Stimulated activated naive B cell treated with anti-CD40 and anti-IgM and Interleukin-4, amounts not matched to agents 10 μg/mL and 1 μg/mL and 100 μg/mL, for 72 hours (primary cell): ENCODE results near the gene CLBA1.
"Not testable (repeated sequence)": the region's sequence is repeated elsewhere in the genome, so short reads cannot be mapped to it uniquely, and the experiment has no call there.

ENCODE experiments used
- ATAC-seq, 2 donors: fragments of 150-1000 bp; cut with Tn5 transposase; replicated peaks; 2 replicates each; pipeline ENCODE4 v1.10.0; 2021; ENCODE audit warnings: moderate library complexity in 1 of 2
- DNase-seq: peaks from one replicate; pipeline ENCODE4 v3.0.0; 2021
- H3K27ac Mint-ChIP-seq: one replicate; pipeline ENCODE4 v1.8.0; 2022; ENCODE audit warnings: mild to moderate bottlenecking, mixed read lengths
- H3K27me3 Mint-ChIP-seq, 2 donors: one replicate each; pipeline ENCODE4 v1.8.0; 2022; ENCODE audit warnings: mixed read lengths in 2 of 2
- H3K36me3 Mint-ChIP-seq, 2 donors: one replicate each; pipeline ENCODE4 v1.8.0; 2022; ENCODE audit warnings: mixed read lengths in 2 of 2, mild to moderate bottlenecking in 1 of 2
- H3K4me1 Mint-ChIP-seq, 2 donors: one replicate each; pipeline ENCODE4 v1.8.0; 2022; ENCODE audit warnings: mixed read lengths in 2 of 2, mild to moderate bottlenecking in 1 of 2
- H3K4me3 Mint-ChIP-seq, 2 donors: one replicate each; pipeline ENCODE4 v1.8.0; 2022; ENCODE audit warnings: mild to moderate bottlenecking in 2 of 2, mixed read lengths in 2 of 2, moderate library complexity in 1 of 2
- H3K9me3 Mint-ChIP-seq, 2 donors: one replicate each; pipeline ENCODE4 v1.8.0; 2022; ENCODE audit warnings: mixed read lengths in 2 of 2, mild to moderate bottlenecking in 1 of 2

CLBA1 gene

GRCh38 chr14:104944016-104944308 lies 41.6 kb upstream of the CLBA1 start:
- not testable (repeated sequence) for H3K9me3 Mint-ChIP-seq, DNase-seq, H3K4me1 Mint-ChIP-seq, H3K27me3 Mint-ChIP-seq, H3K36me3 Mint-ChIP-seq, ATAC-seq, H3K4me3 Mint-ChIP-seq, H3K27ac Mint-ChIP-seq

GRCh38 chr14:104944436-104945205 lies 41.0 kb upstream of the CLBA1 start:
- not testable (repeated sequence) for H3K36me3 Mint-ChIP-seq, DNase-seq, H3K4me1 Mint-ChIP-seq, H3K9me3 Mint-ChIP-seq, H3K4me3 Mint-ChIP-seq, H3K27ac Mint-ChIP-seq, ATAC-seq, H3K27me3 Mint-ChIP-seq

DNA sequence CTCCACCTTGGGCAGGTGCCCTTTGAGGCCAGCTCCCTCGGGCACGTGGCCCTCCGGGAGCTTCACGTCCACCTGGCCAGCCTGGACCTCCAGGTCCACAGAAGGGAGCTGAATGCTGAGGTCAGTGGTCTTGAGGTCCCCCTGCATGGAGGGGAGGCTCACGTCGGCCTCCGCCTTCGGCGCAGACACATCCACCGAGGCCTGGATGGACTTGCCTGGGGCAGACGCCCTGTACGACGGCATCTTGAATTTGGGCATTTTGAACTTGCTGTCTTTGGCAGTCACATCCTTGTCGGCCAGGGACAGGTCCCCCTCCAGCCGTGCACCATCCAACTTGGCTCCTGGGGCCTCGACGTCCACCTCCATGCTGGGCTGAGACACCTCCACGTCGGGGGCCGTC lies 40.3 kb upstream of the CLBA1 start:
- ATAC-seq, H3K4me3 Mint-ChIP-seq, H3K27me3 Mint-ChIP-seq, H3K27ac Mint-ChIP-seq, H3K36me3 Mint-ChIP-seq, H3K9me3 Mint-ChIP-seq, DNase-seq, H3K4me1 Mint-ChIP-seq: not testable (repeated sequence)

- ATAC-seq, H3K4me3 Mint-ChIP-seq, H3K9me3 Mint-ChIP-seq, H3K36me3 Mint-ChIP-seq, H3K27ac Mint-ChIP-seq, DNase-seq, H3K4me1 Mint-ChIP-seq, H3K27me3 Mint-ChIP-seq: not testable (repeated sequence)
Observed at GRCh38 chr14:104945986-104946965, 39.3 kb upstream of the CLBA1 start.

DNA sequence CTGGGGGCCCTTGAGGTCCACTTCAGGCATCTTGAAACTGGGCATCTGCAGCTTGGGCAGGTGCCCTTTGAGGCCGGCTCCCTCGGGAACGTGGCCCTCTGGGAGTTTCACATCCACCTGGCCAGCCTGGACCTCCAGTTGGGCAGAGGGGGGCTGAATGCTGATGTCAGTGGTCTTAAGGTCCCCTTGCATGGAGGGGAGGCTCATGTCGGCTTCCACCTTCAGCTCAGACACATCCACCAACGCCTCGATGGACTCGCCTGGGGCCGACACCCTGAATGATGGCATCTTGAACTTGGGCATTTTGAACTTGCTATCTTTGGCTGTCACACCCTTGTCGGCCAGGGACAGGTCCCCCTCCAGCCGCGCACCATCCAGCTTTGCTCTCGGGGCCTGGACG lies 38.4 kb upstream of the CLBA1 start:
- not testable (repeated sequence) for H3K27ac Mint-ChIP-seq, H3K4me3 Mint-ChIP-seq, H3K9me3 Mint-ChIP-seq, ATAC-seq, H3K4me1 Mint-ChIP-seq, H3K27me3 Mint-ChIP-seq, H3K36me3 Mint-ChIP-seq, DNase-seq

DNA sequence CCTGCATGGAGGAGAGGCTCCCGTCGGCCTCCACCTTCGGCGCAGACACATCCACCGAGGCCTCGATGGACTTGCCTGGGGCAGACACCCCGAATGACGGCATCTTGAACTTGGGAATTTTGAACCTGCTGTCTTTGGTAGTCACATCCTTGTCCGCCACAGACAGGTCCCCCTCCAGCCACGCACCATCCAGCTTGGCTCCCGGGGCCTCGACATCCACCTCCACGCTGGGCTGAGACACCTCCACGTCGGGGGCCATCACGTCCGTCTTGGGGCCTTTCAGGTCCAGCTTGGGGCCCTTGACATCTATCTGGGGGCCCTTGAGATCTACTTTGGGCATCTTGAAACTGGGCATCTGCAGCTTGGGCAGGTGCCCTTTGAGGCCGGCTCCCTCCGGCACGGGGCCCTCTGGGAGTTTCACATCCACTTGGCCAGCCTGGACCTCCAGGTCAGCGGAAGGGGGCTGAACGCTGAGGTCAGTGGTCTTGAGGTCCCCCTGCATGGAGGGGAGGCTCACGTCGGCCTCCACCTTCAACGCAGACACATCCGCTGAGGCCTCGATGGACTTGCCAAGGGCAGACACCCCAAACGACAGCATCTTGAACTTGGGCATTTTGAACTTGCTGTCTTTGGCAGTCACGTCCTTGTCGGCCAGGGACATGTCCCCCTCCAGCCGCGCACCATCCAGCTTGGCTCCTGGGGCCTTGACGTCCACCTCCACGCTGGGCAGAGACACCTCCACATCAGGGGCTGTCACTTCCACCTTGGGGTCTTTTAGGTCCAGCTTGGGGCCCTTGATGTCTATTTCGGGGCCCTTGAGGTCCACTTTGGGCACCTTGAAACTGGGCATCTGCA lies 37.5 kb upstream of the CLBA1 start:
- not testable (repeated sequence) for H3K36me3 Mint-ChIP-seq, DNase-seq, H3K4me1 Mint-ChIP-seq, H3K27ac Mint-ChIP-seq, ATAC-seq, H3K9me3 Mint-ChIP-seq, H3K4me3 Mint-ChIP-seq, H3K27me3 Mint-ChIP-seq

GRCh38 chr14:104948736-104949031 lies 36.9 kb upstream of the CLBA1 start:
- no peaks in the 10 kb centered on the region for H3K9me3 Mint-ChIP-seq
- H3K27me3 Mint-ChIP-seq: no peaks in the 10 kb centered on the region
- peaks cover 0 to 5% of the 10 kb centered on the region in 2 donors for H3K4me1 Mint-ChIP-seq
- DNase-seq: no peak
- ATAC-seq: no peak
- peaks cover 1 to 3% of the 10 kb centered on the region in 2 donors for H3K36me3 Mint-ChIP-seq
- H3K4me3 Mint-ChIP-seq: no peak overlapping the region
- no peak overlapping the region for H3K27ac Mint-ChIP-seq

DNA sequence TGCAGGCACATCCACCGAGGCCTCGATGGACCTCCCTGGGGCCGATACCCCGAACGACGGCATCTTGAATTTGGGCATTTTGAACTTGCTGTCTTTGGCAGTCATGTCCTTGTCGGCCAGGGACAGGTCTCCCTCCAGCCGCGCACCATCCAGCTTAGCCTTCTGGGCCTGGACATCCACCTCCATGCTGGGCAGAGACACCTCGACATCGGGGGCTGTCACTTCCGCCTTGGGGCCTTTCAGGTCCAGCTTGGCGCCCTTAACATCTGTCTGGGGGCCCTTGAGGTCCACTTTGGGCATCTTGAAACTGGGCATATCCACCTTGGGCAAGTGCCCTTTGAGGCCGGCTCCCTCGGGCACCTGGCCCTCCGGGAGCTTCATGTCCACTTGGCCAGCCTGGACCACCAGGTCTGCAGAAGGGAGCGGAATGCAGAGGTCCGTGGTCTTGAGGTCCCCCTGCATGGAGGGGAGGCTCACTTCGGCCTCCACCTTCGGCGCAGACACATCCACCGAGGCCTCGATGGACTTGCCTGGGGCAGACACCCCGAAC lies 36.1 kb upstream of the CLBA1 start:
- H3K4me1 Mint-ChIP-seq, H3K9me3 Mint-ChIP-seq, ATAC-seq, H3K4me3 Mint-ChIP-seq, H3K27me3 Mint-ChIP-seq, H3K27ac Mint-ChIP-seq, H3K36me3 Mint-ChIP-seq, DNase-seq: not testable (repeated sequence)

DNA sequence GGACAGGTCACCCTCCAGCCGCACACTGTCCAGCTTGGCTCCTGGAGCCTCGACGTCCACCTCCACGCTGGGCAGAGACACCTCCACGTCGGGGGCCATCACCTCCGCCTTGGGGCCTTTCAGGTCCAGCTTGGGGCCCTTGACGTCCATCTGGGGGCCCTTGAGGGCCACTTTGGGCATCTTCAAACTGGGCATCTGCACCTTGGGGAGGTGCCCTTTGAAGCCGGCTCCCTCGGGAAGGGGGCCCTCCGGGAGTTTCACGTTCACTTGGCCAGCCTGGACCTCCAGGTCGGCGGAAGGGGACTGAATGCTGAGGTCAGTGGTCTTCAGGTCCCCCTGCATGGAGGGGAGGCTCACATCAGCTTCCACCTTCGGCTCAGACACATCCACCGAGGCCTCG lies 35.6 kb upstream of the CLBA1 start:
- DNase-seq (no peak), ATAC-seq (no peak)
- Mint-ChIP-seq H3K9me3 (no peaks in the 10 kb centered on the region), H3K36me3 (peaks cover 1 to 3% of the 10 kb centered on the region in 2 donors), H3K4me3 (no peak overlapping the region), H3K4me1 (peaks cover 0 to 5% of the 10 kb centered on the region in 2 donors), H3K27ac (no peak overlapping the region), H3K27me3 (no peaks in the 10 kb centered on the region)

- ATAC-seq, H3K4me3 Mint-ChIP-seq, H3K9me3 Mint-ChIP-seq, H3K36me3 Mint-ChIP-seq, H3K4me1 Mint-ChIP-seq, DNase-seq, H3K27me3 Mint-ChIP-seq, H3K27ac Mint-ChIP-seq: not testable (repeated sequence)
Observed at GRCh38 chr14:104950701-104951100, 34.9 kb upstream of the CLBA1 start.

DNA sequence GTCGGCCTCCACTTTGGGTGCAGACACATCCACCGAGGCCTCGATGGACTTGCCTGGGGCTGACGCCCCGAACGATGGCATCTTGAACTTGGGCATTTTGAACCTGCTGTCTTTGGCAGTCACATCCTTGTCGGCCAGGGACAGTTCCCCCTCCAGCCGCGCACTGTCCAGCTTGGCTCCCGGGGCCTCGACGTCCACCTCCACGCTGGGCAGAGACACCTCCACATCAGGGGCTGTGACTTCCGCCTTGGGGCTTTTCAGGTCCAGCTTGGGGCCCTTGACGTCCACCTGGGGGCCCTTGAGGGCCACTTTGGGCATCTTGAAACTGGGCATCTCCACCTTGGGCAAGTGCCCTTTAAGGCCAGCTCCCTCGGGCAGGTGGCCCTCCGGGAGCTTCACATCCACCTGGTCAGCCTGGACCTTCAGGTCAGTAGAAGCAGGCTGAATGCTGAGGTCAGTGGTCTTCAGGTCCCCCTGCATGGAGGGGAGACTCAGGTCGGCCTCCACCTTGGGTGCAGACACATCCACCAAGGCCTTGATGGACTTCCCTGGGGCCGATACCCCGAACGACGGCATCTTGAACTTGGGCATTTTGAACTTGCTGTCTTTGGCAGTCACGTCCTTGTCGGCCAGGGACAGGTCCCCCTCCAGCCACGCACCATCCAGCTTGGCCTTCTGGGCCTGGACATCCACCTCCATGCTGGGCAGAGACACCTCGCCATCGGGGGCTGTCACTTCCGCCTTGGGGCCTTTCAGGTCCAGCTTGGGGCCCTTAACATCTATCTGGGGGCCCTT lies 33.5 kb upstream of the CLBA1 start:
- not testable (repeated sequence) for ATAC-seq, H3K4me1 Mint-ChIP-seq, DNase-seq, H3K36me3 Mint-ChIP-seq, H3K27me3 Mint-ChIP-seq, H3K27ac Mint-ChIP-seq, H3K4me3 Mint-ChIP-seq, H3K9me3 Mint-ChIP-seq

- Mint-ChIP-seq H3K27me3 (peaks cover 10 to 11% of the 10 kb centered on the region in 2 donors), H3K4me3 (no peak overlapping the region), H3K9me3 (no peaks in the 10 kb centered on the region), H3K36me3 (peaks cover 0 to 2% of the 10 kb centered on the region in 2 donors), H3K27ac (no peak overlapping the region), H3K4me1 (peaks cover 0 to 5% of the 10 kb centered on the region in 2 donors)
- DNase-seq (no peak), ATAC-seq (no peak)
Observed at GRCh38 chr14:104953097-104953496, 32.5 kb upstream of the CLBA1 start.

GRCh38 chr14:104953896-104954656 lies 31.5 kb upstream of the CLBA1 start:
- DNase-seq (no peak), ATAC-seq (no peak)
- H3K9me3 Mint-ChIP-seq: no peaks in the 10 kb centered on the region
- H3K4me1 Mint-ChIP-seq: peaks cover 0 to 5% of the 10 kb centered on the region in 2 donors
- H3K27me3 Mint-ChIP-seq: peaks cover 11 to 14% of the 10 kb centered on the region in 2 donors
- no peaks in the 10 kb centered on the region for H3K36me3 Mint-ChIP-seq
- no peak overlapping the region for H3K27ac Mint-ChIP-seq
- no peak overlapping the region for H3K4me3 Mint-ChIP-seq
